HuH-7.5 (cell line): ENCODE results near the gene RPS6KA4.

Experiments used
- DNase-seq: peaks from one replicate; pipeline ENCODE4 v3.0.0; 2011; ENCODE audit warnings: low spot score

The RPS6KA4 gene

GRCh38 chr11:64419257-64419790 lies 60.4 kb downstream of the RPS6KA4 start:
- no peak for DNase-seq

- DNase-seq: no peak
Observed at GRCh38 chr11:64419818-64420485, 61.0 kb downstream of the RPS6KA4 start.
